ENCODE results near the gene SMC1A. TPM values are rescaled to one million over a fixed set of nuclear protein-coding genes. Genes with fewer than 3 reads are reported as not detected.

SMC1A gene
- total RNA-seq, 1 donor: 23.3 TPM

DNA sequence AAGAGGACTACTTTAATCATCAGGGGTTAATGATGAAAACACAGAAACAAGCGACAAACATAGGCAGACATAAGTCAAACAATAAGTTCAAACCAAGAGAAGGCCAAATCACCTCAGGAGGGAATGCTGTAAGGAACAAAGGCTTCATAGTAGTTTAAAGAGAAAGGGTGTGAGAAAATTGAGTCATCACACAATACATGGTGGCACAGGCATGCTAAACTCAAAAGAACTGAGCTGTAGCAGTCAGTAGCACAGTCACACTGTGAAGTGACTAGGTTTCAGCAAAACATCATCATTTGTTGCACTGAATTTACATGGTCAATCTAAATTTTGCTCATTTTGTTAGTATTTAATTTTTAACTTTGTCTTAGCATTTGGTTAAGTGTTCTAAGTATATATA, 24.2 kb downstream of the SMC1A start:
- no peak overlapping the region for H3K4me3 ChIP-seq (ENCODE audit: low read depth, low read length)
- TF ChIP-seq, protein P1, sequence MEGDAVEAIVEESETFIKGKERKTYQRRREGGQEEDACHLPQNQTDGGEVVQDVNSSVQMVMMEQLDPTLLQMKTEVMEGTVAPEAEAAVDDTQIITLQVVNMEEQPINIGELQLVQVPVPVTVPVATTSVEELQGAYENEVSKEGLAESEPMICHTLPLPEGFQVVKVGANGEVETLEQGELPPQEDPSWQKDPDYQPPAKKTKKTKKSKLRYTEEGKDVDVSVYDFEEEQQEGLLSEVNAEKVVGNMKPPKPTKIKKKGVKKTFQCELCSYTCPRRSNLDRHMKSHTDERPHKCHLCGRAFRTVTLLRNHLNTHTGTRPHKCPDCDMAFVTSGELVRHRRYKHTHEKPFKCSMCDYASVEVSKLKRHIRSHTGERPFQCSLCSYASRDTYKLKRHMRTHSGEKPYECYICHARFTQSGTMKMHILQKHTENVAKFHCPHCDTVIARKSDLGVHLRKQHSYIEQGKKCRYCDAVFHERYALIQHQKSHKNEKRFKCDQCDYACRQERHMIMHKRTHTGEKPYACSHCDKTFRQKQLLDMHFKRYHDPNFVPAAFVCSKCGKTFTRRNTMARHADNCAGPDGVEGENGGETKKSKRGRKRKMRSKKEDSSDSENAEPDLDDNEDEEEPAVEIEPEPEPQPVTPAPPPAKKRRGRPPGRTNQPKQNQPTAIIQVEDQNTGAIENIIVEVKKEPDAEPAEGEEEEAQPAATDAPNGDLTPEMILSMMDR (IDR thresholded peaks at IDR 0.05; ENCODE audit: insufficient read depth, low read depth, low read length): no peak
- DNase-seq (ENCODE audit: low read depth): no peak

- DNase-seq (ENCODE audit: low read depth): no peak
- TF ChIP-seq, protein P1 (IDR thresholded peaks at IDR 0.05; ENCODE audit: insufficient read depth, low read depth, low read length): no peak
Measured at GRCh38 chrX:53395605-53396298, 26.7 kb downstream of the SMC1A start.

GRCh38 chrX:53383376-53384076, 38.9 kb downstream of the SMC1A start:
- DNase-seq (ENCODE audit: low read depth): no peak
- TF ChIP-seq, protein P1 (IDR thresholded peaks at IDR 0.05; ENCODE audit: insufficient read depth, low read depth, low read length): no peak
- no peak overlapping the region for H3K4me3 ChIP-seq (ENCODE audit: low read depth, low read length)

More at GRCh38 chrX:53395605-53396298, 26.7 kb downstream of the SMC1A start:
- H3K4me3 ChIP-seq (ENCODE audit: low read depth, low read length): no peak overlapping the region

DNA sequence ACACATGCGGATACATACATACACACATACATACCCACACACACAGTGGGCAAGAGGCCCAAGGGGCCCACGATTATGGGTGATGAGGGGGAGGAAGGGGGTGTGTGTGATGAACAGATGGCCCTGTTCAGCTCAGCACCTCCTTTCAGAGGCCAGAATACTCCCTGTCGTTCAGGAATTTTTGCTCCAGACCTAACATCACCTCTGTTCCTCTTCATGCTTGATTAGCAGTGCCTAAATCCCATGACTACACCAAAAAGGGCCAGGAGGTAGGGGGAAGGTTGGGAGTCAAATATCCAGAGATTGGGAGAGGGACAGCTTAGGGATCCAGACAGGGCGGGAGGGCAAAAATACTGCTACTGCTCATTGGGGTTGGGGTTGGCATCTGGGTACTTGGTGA, 42.7 kb downstream of the SMC1A start:
- TF ChIP-seq, protein P1 (IDR thresholded peaks at IDR 0.05; ENCODE audit: insufficient read depth, low read depth, low read length): no peak
- no peak overlapping the region for H3K4me3 ChIP-seq (ENCODE audit: low read depth, low read length)
- no peak for DNase-seq (ENCODE audit: low read depth)

DNA sequence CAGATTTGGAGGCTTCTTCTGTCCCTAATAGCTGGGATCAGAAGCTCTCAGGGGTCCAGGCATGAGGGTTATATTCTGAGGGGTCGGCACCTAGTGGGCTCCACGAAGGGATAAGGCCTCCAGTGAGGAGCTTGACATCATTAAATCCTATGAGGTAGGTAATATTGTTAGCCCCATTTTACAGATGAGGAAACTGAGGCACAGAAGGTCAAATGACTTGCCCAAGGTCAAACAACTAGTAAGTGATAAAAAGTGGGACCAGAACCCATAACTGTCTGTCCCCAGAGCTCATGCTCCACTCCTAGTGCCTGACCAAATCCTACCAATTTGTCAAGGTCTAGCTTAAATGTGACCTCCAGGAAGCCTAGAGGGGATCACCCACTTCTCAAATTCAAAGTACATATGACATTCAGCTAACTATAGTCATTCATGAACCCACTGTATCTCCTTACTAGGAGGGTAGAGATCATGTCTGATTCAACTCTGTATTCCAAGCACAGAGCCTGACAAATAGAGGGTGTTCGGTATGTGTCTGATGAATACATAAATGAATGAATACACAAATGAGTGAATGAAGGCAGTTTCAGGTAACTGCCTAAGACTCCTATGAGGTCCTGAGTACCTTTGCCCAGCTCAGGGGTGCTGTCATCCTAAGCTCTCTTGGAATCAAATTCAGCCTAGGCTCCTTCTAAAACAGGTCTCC, 43.3 kb downstream of the SMC1A start:
- no peak for DNase-seq (ENCODE audit: low read depth)
- TF ChIP-seq, protein P1 (IDR thresholded peaks at IDR 0.05; ENCODE audit: insufficient read depth, low read depth, low read length): no peak
- no peak overlapping the region for H3K4me3 ChIP-seq (ENCODE audit: low read depth, low read length)

DNA sequence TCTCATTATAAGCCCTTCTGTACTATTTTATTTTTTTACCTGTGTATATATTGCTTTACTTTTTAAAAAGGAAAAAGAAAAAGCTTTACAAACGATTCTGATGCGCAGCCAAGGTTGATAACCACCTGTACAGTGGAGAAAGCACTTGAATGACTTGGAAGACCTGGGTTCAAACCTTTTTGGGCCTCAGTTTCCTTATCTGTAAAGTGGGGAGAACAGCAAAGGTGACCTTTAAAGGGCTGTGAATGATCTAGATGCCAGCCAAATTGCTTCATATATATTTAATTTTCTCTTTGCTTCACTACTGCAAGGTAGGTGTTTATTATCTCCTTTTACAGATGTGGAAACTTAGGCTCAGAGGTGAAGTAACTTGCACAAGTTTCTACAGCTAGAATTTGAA, 45.0 kb downstream of the SMC1A start:
- no peak overlapping the region for H3K4me3 ChIP-seq (ENCODE audit: low read depth, low read length)
- no peak for DNase-seq (ENCODE audit: low read depth)
- TF ChIP-seq, protein P1 (IDR thresholded peaks at IDR 0.05; ENCODE audit: insufficient read depth, low read depth, low read length): no peak

Data from fibroblast of villous mesenchyme (primary cell).